Keratinocyte (primary cell): Measurements from ENCODE around the gene OLFML1. TPM values are rescaled to one million over a fixed set of nuclear protein-coding genes. Genes with fewer than 3 reads are reported as not detected.

Experiments
- DNase-seq: peaks from one replicate; pipeline ENCODE4 v3.0.0-alpha.2; 2011; ENCODE audit warnings: low read depth, missing footprints, low spot score
- FAIRE-seq: peaks from 2 replicates; lab custom pipeline; 2011; peaks lifted over from hg19 to GRCh38; lab: Jason Lieb, UNC
- H2AFZ ChIP-seq: 2 replicates; pipeline ENCODE4 v1.6.0; 2012; ENCODE audit warnings: low read length, control low read depth, inconsistent platforms; ENCODE audit not compliant: control insufficient read depth
- H3K27ac ChIP-seq: 2 replicates; pipeline ENCODE4 v1.5.1; 2011; ENCODE audit warnings: low read length; ENCODE audit not compliant: control insufficient read depth, insufficient read depth
- H3K27me3 ChIP-seq: 3 replicates; pipeline ENCODE4 v1.6.0; 2011; ENCODE audit warnings: low read length; ENCODE audit not compliant: control insufficient read depth, insufficient read depth; ENCODE audit errors: extremely low read depth
- H3K36me3 ChIP-seq, 2 experiments: 2 replicates in 1 of 2; 3 replicates in 1 of 2; pipeline ENCODE4 v1.5.1; 2011; ENCODE audit warnings: low read length in 2 of 2, mild to moderate bottlenecking in 1 of 2; ENCODE audit not compliant: control insufficient read depth in 2 of 2, insufficient read depth in 2 of 2; ENCODE audit errors: extremely low read depth in 1 of 2
- H3K4me1 ChIP-seq: 3 replicates; pipeline ENCODE4 v1.5.1; 2011; ENCODE audit warnings: low read length; ENCODE audit not compliant: control insufficient read depth, insufficient read depth; ENCODE audit errors: extremely low read depth
- H3K4me2 ChIP-seq: 3 replicates; pipeline ENCODE4 v1.6.0; 2011; ENCODE audit warnings: low read depth, low read length; ENCODE audit not compliant: control insufficient read depth, insufficient read depth; ENCODE audit errors: extremely low read depth
- H3K4me3 ChIP-seq, 3 experiments: fragments of 200-600 bp in 1 of 3; sonication (generic) in 1 of 3; 2 replicates in 2 of 3; 3 replicates in 1 of 3; pipeline ENCODE4 v1.5.1; 2011 to 2016; ENCODE audit warnings: low read length in 3 of 3, mild to moderate bottlenecking in 3 of 3, control low read depth in 2 of 3, inconsistent platforms in 1 of 3, low read depth in 1 of 3, mixed read lengths in 1 of 3, mixed run types in 1 of 3, moderate library complexity in 1 of 3; ENCODE audit not compliant: control insufficient read depth in 2 of 3, insufficient read depth in 2 of 3; ENCODE audit errors: extremely low read depth in 1 of 3
- H3K79me2 ChIP-seq: 2 replicates; pipeline ENCODE4 v1.6.0; 2012; ENCODE audit warnings: low read length; ENCODE audit not compliant: control insufficient read depth, insufficient read depth
- H3K9ac ChIP-seq: 3 replicates; pipeline ENCODE4 v1.6.0; 2011; ENCODE audit warnings: low read length; ENCODE audit not compliant: control insufficient read depth, insufficient read depth; ENCODE audit errors: extremely low read depth
- H3K9me1 ChIP-seq: 3 replicates; pipeline ENCODE4 v1.6.0; 2011; ENCODE audit warnings: low read length; ENCODE audit not compliant: control insufficient read depth, insufficient read depth; ENCODE audit errors: extremely low read depth
- H3K9me3 ChIP-seq: 2 replicates; pipeline ENCODE4 v1.5.1; 2012; ENCODE audit warnings: low read depth, low read length; ENCODE audit not compliant: control insufficient read depth
- H4K20me1 ChIP-seq: 3 replicates; pipeline ENCODE4 v1.6.0; 2011; ENCODE audit warnings: low read length; ENCODE audit not compliant: control insufficient read depth, insufficient read depth; ENCODE audit errors: extremely low read depth
- CTCF ChIP-seq, 3 experiments: IDR thresholded peaks in 1 of 3; conservative IDR thresholded peaks in 1 of 3; optimal IDR thresholded peaks in 1 of 3; 2 replicates in 2 of 3; 3 replicates in 1 of 3; pipeline versions ENCODE3 to v1.5.1; 2011; ENCODE audit warnings: low read length in 3 of 3, mild to moderate bottlenecking in 3 of 3, moderate library complexity in 2 of 3, control low read depth in 1 of 3, inconsistent platforms in 1 of 3; ENCODE audit not compliant: insufficient read depth in 2 of 3; ENCODE audit errors: extremely low read depth in 1 of 3
- EZH2 ChIP-seq: IDR thresholded peaks from one replicate; pipeline ENCODE4 v1.6.1; 2012; ENCODE audit warnings: inconsistent platforms, mild to moderate bottlenecking, low read length, moderate library complexity
- dilution Hi-C: fragments of 300-500 bp; cut with MboI; formaldehyde crosslinking; loops from one replicate; pipeline ENCODE4 v1.7.0; 2020; ENCODE audit warnings: low sequenced_read_pairs; ENCODE audit not compliant: extremely low pct_ligation_motif_present
- polyA plus RNA-seq, 5 experiments: library from polyadenylated mRNA; depleted of rRNA in 3 of 5; stranded (reverse) in 3 of 5; stranded (forward) in 1 of 5; unstranded in 1 of 5; fragments of >200 nt; gene quantifications; 1 replicate in 1 of 5; 2 replicates in 3 of 5; 3 replicates in 1 of 5; pipeline versions ENCODE4 v1.2.1 to v1.2.3, GENCODE V29; 2011 to 2012; ENCODE audit warnings: missing spikeins in 2 of 5, low read depth in 1 of 5, low replicate concordance in 1 of 5

The OLFML1 gene
- polyA plus RNA-seq, 1 donor (not counting 4 experiments of a cell fraction or from before 2014, with no cell fraction given) = not detected

- no peaks in the 10 kb centered on the region for H3K4me1 ChIP-seq
- no peaks in the 10 kb centered on the region for H3K9me3 ChIP-seq
- H2AFZ ChIP-seq = no peak overlapping the region
- H3K27ac ChIP-seq = no peak overlapping the region
- dilution Hi-C loops = no loop called here
- H3K4me2 ChIP-seq = no peak overlapping the region
- H3K9me1 ChIP-seq = no peaks in the 10 kb centered on the region
- H3K9ac ChIP-seq = no peak overlapping the region
- no peaks in the 10 kb centered on the region for H3K79me2 ChIP-seq
- no peaks in the 10 kb centered on the region for H3K36me3 ChIP-seq
- H3K4me3 ChIP-seq = no peak overlapping the region
- TF ChIP-seq CTCF (optimal IDR thresholded peaks at IDR 0.05 in 1 of 3, IDR thresholded peaks at IDR 0.05 in 1 of 3, conservative IDR thresholded peaks at IDR 0.05 in 1 of 3; ENCODE audit: extremely low read depth in 1 of 3, insufficient read depth in 2 of 3, low read length in 3 of 3) (no peak), EZH2 (no peak)
- DNase-seq (no peak), FAIRE-seq (no peak)
- no peaks in the 10 kb centered on the region for H3K27me3 ChIP-seq
- H4K20me1 ChIP-seq = no peaks in the 10 kb centered on the region
Observed at GRCh38 chr11:7489376-7489775, 4.1 kb downstream of the OLFML1 start.

- H3K27me3 ChIP-seq = no peaks in the 10 kb centered on the region
- FAIRE-seq (no peak), DNase-seq (no peak)
- no peak overlapping the region for H3K4me3 ChIP-seq
- H3K9me1 ChIP-seq = no peaks in the 10 kb centered on the region
- no peaks in the 10 kb centered on the region for H3K79me2 ChIP-seq
- H3K9me3 ChIP-seq = no peaks in the 10 kb centered on the region
- H3K4me2 ChIP-seq = no peak overlapping the region
- no peaks in the 10 kb centered on the region for H4K20me1 ChIP-seq
- dilution Hi-C loops = no loop called here
- no peaks in the 10 kb centered on the region for H3K36me3 ChIP-seq
- no peaks in the 10 kb centered on the region for H3K4me1 ChIP-seq
- H2AFZ ChIP-seq = no peak overlapping the region
- no peak overlapping the region for H3K27ac ChIP-seq
- H3K9ac ChIP-seq = no peak overlapping the region
- no peak for TF ChIP-seq CTCF (optimal IDR thresholded peaks at IDR 0.05 in 1 of 3, IDR thresholded peaks at IDR 0.05 in 1 of 3, conservative IDR thresholded peaks at IDR 0.05 in 1 of 3; ENCODE audit: extremely low read depth in 1 of 3, insufficient read depth in 2 of 3, low read length in 3 of 3)
- no peak for TF ChIP-seq EZH2
Observed at GRCh38 chr11:7490054-7490453, 4.7 kb downstream of the OLFML1 start.
